Measurements from ENCODE around the gene ARHGAP10.

The ARHGAP10 gene

GRCh38 chr4:148074462-148074861 lies 342.6 kb downstream of the ARHGAP10 start:
- Histone ChIP-seq H3K27ac (ENCODE audit: low read depth, low read length) (no peak overlapping the region), H3K4me1 (ENCODE audit: control insufficient read depth, low read length) (no peaks in the 10 kb centered on the region)

GRCh38 chr4:148075438-148075837 lies 343.6 kb downstream of the ARHGAP10 start:
- H3F3A ChIP-seq (ENCODE audit: control insufficient read depth, insufficient read depth), result no peaks in the 10 kb centered on the region
- TF ChIP-seq EZH2phosphoT487 (IDR thresholded peaks at IDR 0.05; ENCODE audit: borderline replicate concordance, low read length) (no peak), CTCF (IDR thresholded peaks at IDR 0.05; ENCODE audit: low read depth, low read length, poor library complexity, severe bottlenecking) (no peak)
- H3K36me3 ChIP-seq (ENCODE audit: control insufficient read depth, low read length), result no peaks in the 10 kb centered on the region
- H3K27ac ChIP-seq (ENCODE audit: low read depth, low read length), result no peak overlapping the region
- no peaks in the 10 kb centered on the region for H3K79me2 ChIP-seq (ENCODE audit: control insufficient read depth, low read length)
- no peaks in the 10 kb centered on the region for H3K27me3 ChIP-seq (ENCODE audit: control insufficient read depth, low read length)
- H4K20me1 ChIP-seq (ENCODE audit: control insufficient read depth, insufficient read depth, low read depth, low read length), result no peaks in the 10 kb centered on the region
- H3K4me2 ChIP-seq (ENCODE audit: low read length), result no peak overlapping the region
- 0 out of 2 replicates have a peak, but pooled peaks cover 4% of the 10 kb centered on the region for H3K9me3 ChIP-seq (ENCODE audit: control insufficient read depth, insufficient read depth, low read length)
- no peak overlapping the region for H3K4me3 ChIP-seq (ENCODE audit: low read length)
- H3K9me2 ChIP-seq (replicated peaks; ENCODE audit: control insufficient read depth, low read length), result no peaks in the 10 kb centered on the region
- no peaks in the 10 kb centered on the region for H3K4me1 ChIP-seq (ENCODE audit: control insufficient read depth, low read length)

More at GRCh38 chr4:148074462-148074861, 342.6 kb downstream of the ARHGAP10 start:
- H3K4me2 ChIP-seq (ENCODE audit: low read length), result no peak overlapping the region
- H3F3A ChIP-seq (ENCODE audit: control insufficient read depth, insufficient read depth), result no peaks in the 10 kb centered on the region
- no peak for TF ChIP-seq CTCF (IDR thresholded peaks at IDR 0.05; ENCODE audit: low read depth, low read length, poor library complexity, severe bottlenecking)
- no peak for TF ChIP-seq EZH2phosphoT487 (IDR thresholded peaks at IDR 0.05; ENCODE audit: borderline replicate concordance, low read length)
- no peaks in the 10 kb centered on the region for H3K9me2 ChIP-seq (replicated peaks; ENCODE audit: control insufficient read depth, low read length)
- H3K4me3 ChIP-seq (ENCODE audit: low read length), result no peak overlapping the region
- no peaks in the 10 kb centered on the region for H4K20me1 ChIP-seq (ENCODE audit: control insufficient read depth, insufficient read depth, low read depth, low read length)
- H3K79me2 ChIP-seq (ENCODE audit: control insufficient read depth, low read length), result no peaks in the 10 kb centered on the region
- no peaks in the 10 kb centered on the region for H3K27me3 ChIP-seq (ENCODE audit: control insufficient read depth, low read length)
- H3K36me3 ChIP-seq (ENCODE audit: control insufficient read depth, low read length), result no peaks in the 10 kb centered on the region
- H3K9me3 ChIP-seq (ENCODE audit: control insufficient read depth, insufficient read depth, low read length), result 0 out of 2 replicates have a peak, but pooled peaks cover 4% of the 10 kb centered on the region

GRCh38 chr4:148076964-148077363 lies 345.1 kb downstream of the ARHGAP10 start:
- H3K4me2 ChIP-seq (ENCODE audit: low read length), result no peak overlapping the region
- no peaks in the 10 kb centered on the region for H3K36me3 ChIP-seq (ENCODE audit: control insufficient read depth, low read length)
- TF ChIP-seq CTCF (IDR thresholded peaks at IDR 0.05; ENCODE audit: low read depth, low read length, poor library complexity, severe bottlenecking) (no peak), EZH2phosphoT487 (IDR thresholded peaks at IDR 0.05; ENCODE audit: borderline replicate concordance, low read length) (no peak)
- H3K27ac ChIP-seq (ENCODE audit: low read depth, low read length), result no peak overlapping the region
- H4K20me1 ChIP-seq (ENCODE audit: control insufficient read depth, insufficient read depth, low read depth, low read length), result no peaks in the 10 kb centered on the region
- no peaks in the 10 kb centered on the region for H3F3A ChIP-seq (ENCODE audit: control insufficient read depth, insufficient read depth)
- no peaks in the 10 kb centered on the region for H3K79me2 ChIP-seq (ENCODE audit: control insufficient read depth, low read length)
- 0 out of 2 replicates have a peak, but pooled peaks cover 4% of the 10 kb centered on the region for H3K9me3 ChIP-seq (ENCODE audit: control insufficient read depth, insufficient read depth, low read length)
- H3K4me3 ChIP-seq (ENCODE audit: low read length), result no peak overlapping the region
- H3K9me2 ChIP-seq (replicated peaks; ENCODE audit: control insufficient read depth, low read length), result no peaks in the 10 kb centered on the region
- no peaks in the 10 kb centered on the region for H3K4me1 ChIP-seq (ENCODE audit: control insufficient read depth, low read length)
- no peaks in the 10 kb centered on the region for H3K27me3 ChIP-seq (ENCODE audit: control insufficient read depth, low read length)
